Heart left ventricle (tissue), 16 donors: ENCODE results near the gene DNAJB6. TPM values are rescaled to one million over a fixed set of nuclear protein-coding genes. Genes with fewer than 3 reads are reported as not detected.

Experiments
- ATAC-seq, 4 donors: fragments of 200-7000 bp; cut with Tn5 transposase; one replicate each; pipeline ENCODE4 v1.9.1; 2020 to 2022; ENCODE audit warnings: moderate library complexity in 4 of 4, mild to moderate bottlenecking in 3 of 4, moderate number of reproducible peaks in 1 of 4
- DNase-seq, 5 donors: peaks; one replicate each; pipeline ENCODE4 v3.0.0-alpha.2; 2020
- H3K27ac ChIP-seq, 12 donors: fragments of 200-600 bp; sonication (generic) in 4 of 12; one replicate each; pipeline versions ENCODE4 v1.5.0 to v1.8.0; 2016 to 2022; ENCODE audit warnings: mild to moderate bottlenecking in 2 of 12
- H3K27me3 ChIP-seq, 9 donors: fragments of 200-600 bp; sonication (generic) in 2 of 9; one replicate each; pipeline versions ENCODE4 v1.5.1 to v1.8.0; 2016 to 2022; ENCODE audit warnings: mild to moderate bottlenecking in 3 of 9
- H3K36me3 ChIP-seq, 9 donors: fragments of 200-600 bp; sonication (generic) in 2 of 9; one replicate each; pipeline versions ENCODE4 v1.5.0 to v1.8.0; 2018 to 2022; ENCODE audit warnings: mild to moderate bottlenecking in 2 of 9
- H3K4me1 ChIP-seq, 12 donors: fragments of 200-600 bp; sonication (generic) in 4 of 12; one replicate each; pipeline versions ENCODE4 v1.5.0 to v1.8.0; 2016 to 2022; ENCODE audit warnings: mild to moderate bottlenecking in 3 of 12
- H3K4me3 ChIP-seq, 12 donors: fragments of 200-600 bp; sonication (generic) in 4 of 12; one replicate each; pipeline versions ENCODE4 v1.5.0 to v1.8.0; 2017 to 2022; ENCODE audit warnings: mild to moderate bottlenecking in 9 of 12, moderate library complexity in 4 of 12
- H3K9me3 ChIP-seq, 12 donors: fragments of 200-600 bp; sonication (generic) in 4 of 12; one replicate each; pipeline versions ENCODE4 v1.5.0 to v1.8.0; 2016 to 2022; ENCODE audit warnings: mild to moderate bottlenecking in 1 of 12
- CTCF ChIP-seq, 12 donors: fragments of 200-600 bp; sonication (generic) in 4 of 12; IDR thresholded peaks; one replicate each; pipeline versions ENCODE4 v1.5.0 to v1.8.0; 2018 to 2022; ENCODE audit warnings: antibody characterized with exemption in 12 of 12, mild to moderate bottlenecking in 5 of 12
- POLR2A ChIP-seq, 2 donors: fragments of 450-650 bp; IDR thresholded peaks; one replicate each; pipeline ENCODE4 v1.6.1; 2017; ENCODE audit warnings: antibody characterized with exemption in 2 of 2, mild to moderate bottlenecking in 2 of 2, moderate library complexity in 2 of 2
- WGBS, 4 donors: extraction: QIAGEN DNeasy Blood & Tissue Kit in 2 of 4; methylation state at CpG; one replicate each; pipeline versions ENCODE4 v1.1.5 to v1.1.7; 2013 to 2018; 5-methylcytosine and 5-hydroxymethylcytosine counted together
- intact Hi-C, 10 donors: fragments of 100-400 bp; cut with DNase I; formaldehyde crosslinking; loops; one replicate each; pipeline versions ENCODE4 v1.11.1 to v1.14.2; 2022
- polyA plus RNA-seq, 2 donors: library from polyadenylated mRNA; stranded (reverse); fragments of 200-250 nt; gene quantifications; one replicate each; pipeline ENCODE4 v1.2.3, GENCODE V29; 2013
- total RNA-seq, 9 donors: library from RNA; depleted of rRNA in 2 of 9; stranded (reverse); fragments of >200 nt in 2 of 9; fragmentation: NEBNext Ultra II Directional in 3 of 9; extraction: Animal tissue kit (Norgen Biotek cat#: 25700) in 3 of 9; gene quantifications; one replicate each; pipeline versions ENCODE4 v1.1.0 to v1.2.4, GENCODE V29; 2016 to 2023
- donor health status: ischemic (EF 13 %, LVEDD 7.1; RV severe dilation, severe dysfunction).
- donor health status: healthy with polysubstance abuse.
- donor health status: DM: no; HTN: yes; CAD: no.
- donor health status: DM: no; HTN: no; CAD: no.
- donor health status: ischemic (EF 25% LVEDD 6.9; RV normal size, moderate dysfunction).
- donor health status: ischemic (EF 25% LVEDD 5.7; RV mildly dilated, moderate dysfunction).
- donor health status: healthy.
- donor health status: DM: yes; HTN: yes; CAD: no.
- donor health status: ischemic (EF 35%, LVEDD 5.7; RV mildly dilated, moderate dysfunction).
- donor health status: nonischemic (EF 11% LVEDD 7.7; RV severe dilation, severe dysfunction).
- donor health status: DM: yes; HTN: yes; CAD: no.
- donor health status: PGD.
- donor health status: ischemic (EF 29% LVEDD 5.4; RV normal size, mild dysfunction).
- donor health status: nonischemic (EF 23%, LVEDD 6.1; RV moderate dilation, normal function).

DNAJB6 gene
- total and polyA plus RNA-seq, 11 donors = 118 to 237 (median 162) TPM

DNA sequence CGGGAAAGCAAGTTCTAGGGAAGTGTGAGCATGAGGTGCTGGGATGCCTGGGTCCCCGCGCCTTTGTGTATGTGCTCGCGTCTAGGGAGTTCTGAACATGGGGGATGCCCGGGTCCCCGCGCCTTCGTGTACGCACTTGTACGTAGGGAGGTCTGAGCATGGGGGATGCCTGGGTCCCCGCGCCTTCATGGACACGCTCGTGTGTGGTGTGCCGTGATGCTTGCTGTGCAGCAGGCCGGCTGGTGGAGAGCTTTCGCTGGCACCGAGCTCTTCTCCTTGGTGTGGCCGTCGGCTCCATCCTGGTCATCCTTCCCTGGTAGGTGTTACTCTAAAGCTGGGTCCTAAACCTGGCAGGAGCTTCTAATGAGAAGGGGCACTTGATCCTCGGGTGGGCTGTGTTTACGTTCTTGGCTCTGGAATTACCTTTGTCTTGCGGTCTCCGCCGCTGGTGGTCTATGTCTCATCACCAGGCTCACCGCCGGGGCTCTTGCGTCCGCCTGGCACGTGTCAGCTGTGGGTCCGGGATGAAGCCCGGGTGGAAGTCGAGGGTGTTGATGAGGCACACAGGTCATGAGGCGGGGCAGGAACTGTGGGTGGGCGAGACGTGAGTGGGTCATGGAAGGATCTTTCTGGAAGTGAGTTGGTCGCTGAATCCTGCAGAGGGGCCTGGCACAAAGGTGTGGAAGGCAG lies 63.5 kb downstream of the DNAJB6 start:
- no peak overlapping the region for H3K4me3 ChIP-seq
- 91 to 94% (median 92%) methylated on average over 35 to 38 of the region's 38 CpGs for WGBS, 4 donors
- no peaks in the 10 kb centered on the region for H3K27me3 ChIP-seq
- H3K36me3 ChIP-seq = peaks cover 0 to 48% (median 23%) of the 10 kb centered on the region in 9 donors
- TF ChIP-seq CTCF (IDR thresholded peaks at IDR 0.05) (no peak), POLR2A (IDR thresholded peaks at IDR 0.05) (no peak)
- peaks cover 3 to 77% (median 33%) of the 10 kb centered on the region in 12 donors for H3K4me1 ChIP-seq
- ATAC-seq = no peak
- no peaks in the 10 kb centered on the region for H3K9me3 ChIP-seq
- peak overlapping the region in 5 of 12 donors; percentile 78 to 87 (median 80) for H3K27ac ChIP-seq
- intact Hi-C loops = no loop called here
- peak in 1 of 5 donors; percentile 20 for DNase-seq

DNA sequence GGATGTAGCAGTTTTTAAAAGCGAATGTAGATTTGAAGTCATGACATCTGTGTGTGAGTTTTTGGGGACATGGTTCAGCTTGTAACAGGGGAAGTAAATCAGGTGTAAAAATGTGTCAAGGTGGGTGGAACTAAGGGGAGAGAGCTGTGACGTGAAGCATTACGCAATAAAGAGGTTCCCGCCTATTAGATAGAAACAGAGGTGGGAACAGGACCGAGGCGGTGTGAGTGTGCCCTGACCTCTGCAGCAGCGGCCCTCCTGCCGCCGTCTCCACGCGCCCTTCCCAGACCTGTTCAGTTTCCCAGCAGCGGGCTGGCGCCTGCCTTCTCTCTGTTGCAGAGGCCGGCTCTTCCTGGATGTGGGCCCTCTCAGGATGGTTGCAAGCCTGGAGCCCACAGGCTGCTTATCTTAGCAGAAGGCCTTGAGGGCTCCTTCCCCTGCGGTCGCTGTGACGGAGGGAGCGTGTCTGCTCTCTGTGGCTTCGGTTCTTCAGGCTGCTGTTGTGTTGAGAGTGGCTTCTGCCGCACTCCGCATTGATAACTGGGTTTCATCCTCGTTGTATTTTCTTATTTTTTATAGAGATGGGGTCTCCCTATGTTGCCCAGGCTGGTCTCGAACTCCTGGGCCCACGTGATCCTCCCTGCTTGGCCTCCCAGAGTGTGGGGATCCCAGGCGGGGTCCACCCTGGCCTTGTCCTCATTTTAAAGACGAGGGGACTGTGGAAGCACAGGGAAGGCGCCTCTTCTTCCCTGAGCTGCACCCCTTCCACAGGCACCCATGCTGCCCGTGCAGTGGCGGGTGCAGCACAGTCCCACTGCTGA lies 65.0 kb downstream of the DNAJB6 start:
- Histone ChIP-seq H3K4me3 (no peak overlapping the region), H3K9me3 (no peaks in the 10 kb centered on the region), H3K4me1 (peaks cover 3 to 78% (median 37%) of the 10 kb centered on the region in 12 donors), H3K36me3 (peaks cover 0 to 43% (median 23%) of the 10 kb centered on the region in 9 donors), H3K27me3 (no peaks in the 10 kb centered on the region), H3K27ac (peak overlapping the region in 3 of 12 donors; percentile 19 to 59 (median 49))
- WGBS, 4 donors = 84 to 94% (median 90%) methylated on average over 26 to 29 of the region's 29 CpGs
- ATAC-seq (no peak), DNase-seq (peak in 1 of 5 donors; percentile 26)
- intact Hi-C loops = no loop called here
- TF ChIP-seq CTCF (IDR thresholded peaks at IDR 0.05) = no peak
- TF ChIP-seq POLR2A (IDR thresholded peaks at IDR 0.05) = no peak

GRCh38 chr7:157402388-157402703 lies 65.5 kb downstream of the DNAJB6 start:
- H3K9me3 ChIP-seq = no peaks in the 10 kb centered on the region
- H3K36me3 ChIP-seq = peaks cover 0 to 43% (median 23%) of the 10 kb centered on the region in 9 donors
- ATAC-seq (no peak), DNase-seq (peak in 1 of 5 donors; percentile 20)
- H3K27ac ChIP-seq = peak overlapping the region in 6 of 12 donors; percentile 11 to 64 (median 51)
- no peak for TF ChIP-seq POLR2A (IDR thresholded peaks at IDR 0.05)
- no peak for TF ChIP-seq CTCF (IDR thresholded peaks at IDR 0.05)
- no peaks in the 10 kb centered on the region for H3K27me3 ChIP-seq
- H3K4me1 ChIP-seq = peaks cover 3 to 72% (median 32%) of the 10 kb centered on the region in 12 donors
- no peak overlapping the region for H3K4me3 ChIP-seq
- WGBS, 4 donors = 76 to 91% (median 89%) methylated on average over 6 to 12 of the region's 12 CpGs
- intact Hi-C loops = no loop called here

GRCh38 chr7:157402911-157403534 lies 66.2 kb downstream of the DNAJB6 start:
- DNase-seq (peak in 3 of 5 donors; percentile 13 to 23 (median 19)), ATAC-seq (no peak)
- Histone ChIP-seq H3K36me3 (peaks cover 0 to 49% (median 26%) of the 10 kb centered on the region in 9 donors), H3K4me3 (no peak overlapping the region), H3K27ac (peak overlapping the region in 8 of 12 donors; percentile 19 to 64 (median 44)), H3K4me1 (peaks cover 3 to 66% (median 26%) of the 10 kb centered on the region in 12 donors), H3K9me3 (no peaks in the 10 kb centered on the region), H3K27me3 (no peaks in the 10 kb centered on the region)
- intact Hi-C loops = no loop called here
- TF ChIP-seq CTCF (IDR thresholded peaks at IDR 0.05) (no peak), POLR2A (IDR thresholded peaks at IDR 0.05) (no peak)
- WGBS, 4 donors = 78 to 84% (median 80%) methylated on average over 21 of the region's 21 CpGs
